ENCODE measurements around the gene TEX11.
A peak's percentile ranks its signal among the peaks of the same experiment; 100 is the strongest.
"Not testable (repeated sequence)": the region's sequence is repeated elsewhere in the genome, so short reads cannot be mapped to it uniquely, and the experiment has no call there.

TEX11 gene

GRCh38 chrX:70577442-70577841 lies 331.1 kb downstream of the TEX11 start:
- DNase-seq, result no peak

- not testable (repeated sequence) for DNase-seq
Measured at GRCh38 chrX:70569922-70570576, 338.5 kb downstream of the TEX11 start.

- DNase-seq, result no peak
Measured at GRCh38 chrX:70554948-70555347, 353.6 kb downstream of the TEX11 start.

- no peak for DNase-seq
Measured at GRCh38 chrX:70554523-70554922, 354.0 kb downstream of the TEX11 start.

GRCh38 chrX:70554081-70554480 lies 354.4 kb downstream of the TEX11 start:
- peak in 1 of 2 donors; percentile 4 for DNase-seq

GRCh38 chrX:70553516-70553915 lies 355.0 kb downstream of the TEX11 start:
- DNase-seq, result no peak

- DNase-seq, result no peak
Measured at GRCh38 chrX:70552130-70552704, 356.3 kb downstream of the TEX11 start.

- DNase-seq, result no peak
Measured at GRCh38 chrX:70549429-70549828, 359.1 kb downstream of the TEX11 start.

- no peak for DNase-seq
Measured at GRCh38 chrX:70535198-70535597, 373.3 kb downstream of the TEX11 start.

GRCh38 chrX:70527610-70528345 lies 380.7 kb downstream of the TEX11 start:
- DNase-seq, result no peak

- no peak for DNase-seq
Measured at GRCh38 chrX:70527053-70527452, 381.5 kb downstream of the TEX11 start.

GRCh38 chrX:70525733-70526132 lies 382.8 kb downstream of the TEX11 start:
- DNase-seq, result no peak

- DNase-seq, result not testable (repeated sequence)
Measured at GRCh38 chrX:70515692-70516091, 392.8 kb downstream of the TEX11 start.

- DNase-seq, result not testable (repeated sequence)
Measured at GRCh38 chrX:70515270-70515669, 393.2 kb downstream of the TEX11 start.

- DNase-seq, result no peak
Measured at GRCh38 chrX:70509078-70509477, 399.4 kb downstream of the TEX11 start.

- no peak for DNase-seq
Measured at GRCh38 chrX:70508296-70508911, 400.1 kb downstream of the TEX11 start.

- no peak for DNase-seq
Measured at GRCh38 chrX:70505451-70505841, 403.1 kb downstream of the TEX11 start.

GRCh38 chrX:70504772-70505450 lies 403.6 kb downstream of the TEX11 start:
- DNase-seq, result no peak

GRCh38 chrX:70500826-70501225 lies 407.7 kb downstream of the TEX11 start:
- DNase-seq, result no peak

GRCh38 chrX:70498129-70498528 lies 410.4 kb downstream of the TEX11 start:
- no peak for DNase-seq

- no peak for DNase-seq
Measured at GRCh38 chrX:70497026-70497425, 411.5 kb downstream of the TEX11 start.

- no peak for DNase-seq
Measured at GRCh38 chrX:70496491-70496890, 412.0 kb downstream of the TEX11 start.

- no peak for DNase-seq
Measured at GRCh38 chrX:70494441-70494840, 414.1 kb downstream of the TEX11 start.

All from CD4-positive, alpha-beta T cell treated with Interferon alpha-2 for 1 hour (primary cell).